ENCODE data around the gene MINDY4.
"Not testable (repeated sequence)": the region's sequence is repeated elsewhere in the genome, so short reads cannot be mapped to it uniquely, and the experiment has no call there.

Gene MINDY4

DNA sequence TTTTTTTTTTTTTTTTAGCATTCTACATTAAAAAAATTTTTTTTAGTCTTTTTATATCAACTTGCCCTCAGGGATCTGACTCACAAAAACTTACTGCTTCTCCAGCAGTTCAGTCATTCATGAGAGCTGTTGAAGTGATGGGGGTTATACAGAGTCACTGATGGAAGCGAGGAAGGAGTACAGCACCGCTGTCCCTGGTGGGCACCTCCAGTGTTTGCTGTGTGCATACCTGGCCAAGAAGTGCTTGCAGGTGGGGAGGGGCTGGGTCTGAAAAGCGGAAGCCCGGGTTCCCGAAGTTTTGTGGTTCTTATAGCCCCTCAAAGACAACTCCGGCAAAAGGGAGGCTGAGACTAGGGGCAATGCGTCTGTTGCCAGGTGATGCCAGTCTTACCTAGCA is 46.2 kb downstream of the MINDY4 start:
- H3K4me3 Mint-ChIP-seq, result no peak overlapping the region
- no peaks in the 10 kb centered on the region for H3K9me3 Mint-ChIP-seq
- H3K36me3 Mint-ChIP-seq (ENCODE audit: insufficient read depth), result no peaks in the 10 kb centered on the region
- DNase-seq (ENCODE audit: low spot score in 2 of 2), result no peak
- no peaks in the 10 kb centered on the region for H3K27me3 Mint-ChIP-seq
- no peak overlapping the region for H3K27ac Mint-ChIP-seq (ENCODE audit: low read depth)
- H3K4me1 Mint-ChIP-seq, result no peaks in the 10 kb centered on the region
- no peak for ATAC-seq (replicated peaks; ENCODE audit: extremely low read depth, poor library complexity, severe bottlenecking)

GRCh38 chr7:30824821-30825720 is 53.9 kb downstream of the MINDY4 start:
- H3K36me3 Mint-ChIP-seq (ENCODE audit: insufficient read depth), result peaks cover 2% of the 10 kb centered on the region
- no peaks in the 10 kb centered on the region for H3K9me3 Mint-ChIP-seq
- DNase-seq (ENCODE audit: low spot score in 2 of 2) (no peak), ATAC-seq (replicated peaks; ENCODE audit: extremely low read depth, poor library complexity, severe bottlenecking) (no peak)
- peaks cover 21% of the 10 kb centered on the region for H3K27me3 Mint-ChIP-seq
- H3K27ac Mint-ChIP-seq (ENCODE audit: low read depth), result no peak overlapping the region
- H3K4me3 Mint-ChIP-seq, result no peak overlapping the region
- no peaks in the 10 kb centered on the region for H3K4me1 Mint-ChIP-seq

DNA sequence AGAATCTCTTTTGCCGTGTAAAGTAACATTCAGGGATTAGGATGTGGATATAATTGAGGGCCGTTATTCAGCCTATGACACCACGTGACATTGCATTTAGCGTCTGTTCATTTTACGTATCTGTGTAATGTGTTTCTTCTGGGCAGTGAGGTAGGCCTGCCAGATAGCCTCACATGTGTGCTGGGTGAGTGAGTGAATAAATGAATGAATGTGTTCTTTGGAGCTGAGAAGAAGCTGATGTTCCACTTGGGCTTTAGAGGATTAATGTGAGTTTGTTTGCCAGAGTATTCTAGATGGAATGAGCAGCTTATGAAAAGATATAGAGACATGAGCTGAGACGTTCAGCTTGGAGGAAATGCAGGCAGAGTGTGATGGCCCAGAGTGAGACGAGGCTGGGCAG is 55.0 kb downstream of the MINDY4 start:
- Mint-ChIP-seq H3K4me1 (no peaks in the 10 kb centered on the region), H3K9me3 (peaks cover 5% of the 10 kb centered on the region), H3K27ac (ENCODE audit: low read depth) (no peak overlapping the region), H3K4me3 (no peak overlapping the region), H3K36me3 (ENCODE audit: insufficient read depth) (peaks cover 2% of the 10 kb centered on the region), H3K27me3 (peaks cover 21% of the 10 kb centered on the region)
- DNase-seq (ENCODE audit: low spot score in 2 of 2), result no peak
- ATAC-seq (replicated peaks; ENCODE audit: extremely low read depth, poor library complexity, severe bottlenecking), result no peak

GRCh38 chr7:30828591-30828990 is 57.4 kb downstream of the MINDY4 start:
- H3K4me1 Mint-ChIP-seq, result no peaks in the 10 kb centered on the region
- DNase-seq (ENCODE audit: low spot score in 2 of 2), result no peak
- H3K4me3 Mint-ChIP-seq, result no peak overlapping the region

DNA sequence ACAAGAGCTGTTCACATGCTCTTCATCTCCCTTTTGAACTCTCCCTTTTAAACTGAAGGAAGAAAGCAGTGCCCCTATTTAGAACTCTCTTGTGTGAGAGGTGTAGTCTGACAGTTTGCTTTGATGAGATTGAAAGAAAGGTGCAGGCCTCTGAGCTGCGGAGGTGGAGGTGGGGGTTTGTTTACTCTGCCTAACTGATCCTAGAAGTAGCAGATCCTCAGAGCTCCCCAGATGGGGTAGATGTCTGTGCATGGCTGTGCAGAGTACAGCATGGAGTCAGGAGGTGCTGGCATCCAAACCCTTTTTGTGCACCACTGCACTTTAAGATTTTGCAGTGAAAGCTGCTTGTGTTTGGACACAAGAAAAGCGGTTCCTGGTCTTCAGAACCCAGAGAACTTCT is 58.3 kb downstream of the MINDY4 start:
- Mint-ChIP-seq H3K4me3 (no peak overlapping the region), H3K9me3 (peaks cover 11% of the 10 kb centered on the region), H3K27me3 (peaks cover 10% of the 10 kb centered on the region), H3K36me3 (ENCODE audit: insufficient read depth) (peaks cover 2% of the 10 kb centered on the region), H3K4me1 (no peaks in the 10 kb centered on the region), H3K27ac (ENCODE audit: low read depth) (no peak overlapping the region)
- ATAC-seq (replicated peaks; ENCODE audit: extremely low read depth, poor library complexity, severe bottlenecking) (no peak), DNase-seq (ENCODE audit: low spot score in 2 of 2) (no peak)

More at GRCh38 chr7:30828591-30828990, 57.4 kb downstream of the MINDY4 start:
- Mint-ChIP-seq H3K27me3 (peaks cover 14% of the 10 kb centered on the region), H3K36me3 (ENCODE audit: insufficient read depth) (peaks cover 2% of the 10 kb centered on the region), H3K9me3 (peaks cover 11% of the 10 kb centered on the region), H3K27ac (ENCODE audit: low read depth) (no peak overlapping the region)
- ATAC-seq (replicated peaks; ENCODE audit: extremely low read depth, poor library complexity, severe bottlenecking), result no peak

GRCh38 chr7:30831227-30831626 is 60.0 kb downstream of the MINDY4 start:
- H3K27ac Mint-ChIP-seq (ENCODE audit: low read depth), result no peak overlapping the region
- ATAC-seq (replicated peaks; ENCODE audit: extremely low read depth, poor library complexity, severe bottlenecking) (no peak), DNase-seq (ENCODE audit: low spot score in 2 of 2) (no peak)
- no peak overlapping the region for H3K4me3 Mint-ChIP-seq
- peaks cover 10% of the 10 kb centered on the region for H3K27me3 Mint-ChIP-seq
- H3K9me3 Mint-ChIP-seq, result peaks cover 17% of the 10 kb centered on the region
- no peaks in the 10 kb centered on the region for H3K4me1 Mint-ChIP-seq
- no peaks in the 10 kb centered on the region for H3K36me3 Mint-ChIP-seq (ENCODE audit: insufficient read depth)

- no peak for ATAC-seq (replicated peaks; ENCODE audit: extremely low read depth, poor library complexity, severe bottlenecking)
- Mint-ChIP-seq H3K27ac (ENCODE audit: low read depth) (no peak overlapping the region), H3K27me3 (peaks cover 2% of the 10 kb centered on the region), H3K36me3 (ENCODE audit: insufficient read depth) (no peaks in the 10 kb centered on the region), H3K9me3 (peaks cover 17% of the 10 kb centered on the region), H3K4me3 (no peak overlapping the region), H3K4me1 (no peaks in the 10 kb centered on the region)
- DNase-seq (ENCODE audit: low spot score in 2 of 2), result no peak
These were observed 60.7 kb downstream of the MINDY4 start for GRCh38 chr7:30831936-30832335.

GRCh38 chr7:30834017-30834674 is 62.9 kb downstream of the MINDY4 start:
- DNase-seq (ENCODE audit: low spot score in 2 of 2); H3K27me3 Mint-ChIP-seq; ATAC-seq (replicated peaks; ENCODE audit: extremely low read depth, poor library complexity, severe bottlenecking); H3K36me3 Mint-ChIP-seq (ENCODE audit: insufficient read depth); H3K4me3 Mint-ChIP-seq; H3K4me1 Mint-ChIP-seq; H3K27ac Mint-ChIP-seq (ENCODE audit: low read depth): not testable (repeated sequence)
- peaks cover 17% of the 10 kb centered on the region for H3K9me3 Mint-ChIP-seq

- H3K36me3 Mint-ChIP-seq (ENCODE audit: insufficient read depth), result no peaks in the 10 kb centered on the region
- H3K27me3 Mint-ChIP-seq, result no peaks in the 10 kb centered on the region
- ATAC-seq (replicated peaks; ENCODE audit: extremely low read depth, poor library complexity, severe bottlenecking) (no peak), DNase-seq (ENCODE audit: low spot score in 2 of 2) (no peak)
- H3K4me3 Mint-ChIP-seq, result no peak overlapping the region
- H3K4me1 Mint-ChIP-seq, result no peaks in the 10 kb centered on the region
- peaks cover 16% of the 10 kb centered on the region for H3K9me3 Mint-ChIP-seq
- no peak overlapping the region for H3K27ac Mint-ChIP-seq (ENCODE audit: low read depth)
These were observed 64.2 kb downstream of the MINDY4 start for GRCh38 chr7:30835396-30835915.

DNA sequence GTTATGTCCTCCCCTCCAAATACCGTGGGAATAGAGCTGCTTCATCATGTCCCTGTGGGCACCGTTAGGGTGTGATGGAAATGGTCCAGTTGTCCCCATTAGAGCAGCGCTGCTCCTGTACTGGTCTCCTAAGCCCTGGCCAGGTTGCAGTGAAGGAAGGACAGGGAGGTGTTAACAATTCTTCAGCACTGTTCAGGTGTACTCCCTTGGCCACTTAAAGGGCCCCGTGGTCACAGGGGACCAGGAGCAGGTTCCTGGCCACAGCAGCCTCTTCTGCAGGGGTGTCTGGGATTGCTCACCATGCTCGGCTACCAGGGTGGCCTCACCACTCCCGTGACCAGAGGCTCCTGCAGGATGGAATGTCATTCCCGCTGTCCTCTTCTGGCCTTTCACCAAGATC is 65.8 kb downstream of the MINDY4 start:
- Mint-ChIP-seq H3K9me3 (peaks cover 12% of the 10 kb centered on the region), H3K27ac (ENCODE audit: low read depth) (no peak overlapping the region), H3K36me3 (ENCODE audit: insufficient read depth) (no peaks in the 10 kb centered on the region), H3K4me1 (no peaks in the 10 kb centered on the region), H3K4me3 (no peak overlapping the region), H3K27me3 (no peaks in the 10 kb centered on the region)
- DNase-seq (ENCODE audit: low spot score in 2 of 2), result no peak
- no peak for ATAC-seq (replicated peaks; ENCODE audit: extremely low read depth, poor library complexity, severe bottlenecking)

DNA sequence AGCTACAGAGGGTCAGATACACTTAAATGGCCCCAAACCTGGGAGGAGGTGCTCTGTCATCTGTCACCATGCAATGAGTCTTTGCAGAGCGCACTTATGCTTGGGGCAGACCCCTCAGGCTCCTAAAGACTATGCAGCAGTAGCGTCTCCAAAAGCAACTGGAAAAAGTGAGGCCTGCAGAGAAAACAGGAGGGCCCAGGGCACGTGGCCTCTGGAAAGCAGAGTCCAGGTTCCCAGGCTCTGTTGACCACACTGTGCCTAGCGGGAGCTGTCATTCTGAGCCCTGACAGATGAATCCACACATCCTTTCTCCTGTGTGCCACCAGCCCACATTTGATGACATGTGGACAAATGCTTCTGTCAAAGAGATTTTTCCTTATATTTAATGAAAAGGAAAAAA is 66.4 kb downstream of the MINDY4 start:
- no peak for DNase-seq (ENCODE audit: low spot score in 2 of 2)
- no peaks in the 10 kb centered on the region for H3K4me1 Mint-ChIP-seq
- H3K27ac Mint-ChIP-seq (ENCODE audit: low read depth), result no peak overlapping the region
- H3K27me3 Mint-ChIP-seq, result no peaks in the 10 kb centered on the region
- H3K9me3 Mint-ChIP-seq, result peaks cover 10% of the 10 kb centered on the region
- ATAC-seq (replicated peaks; ENCODE audit: extremely low read depth, poor library complexity, severe bottlenecking), result no peak
- H3K36me3 Mint-ChIP-seq (ENCODE audit: insufficient read depth), result no peaks in the 10 kb centered on the region
- H3K4me3 Mint-ChIP-seq, result no peak overlapping the region

- ATAC-seq (replicated peaks; ENCODE audit: extremely low read depth, poor library complexity, severe bottlenecking), result no peak
- no peak for DNase-seq (ENCODE audit: low spot score in 2 of 2)
- no peaks in the 10 kb centered on the region for H3K4me1 Mint-ChIP-seq
- H3K36me3 Mint-ChIP-seq (ENCODE audit: insufficient read depth), result no peaks in the 10 kb centered on the region
- no peak overlapping the region for H3K4me3 Mint-ChIP-seq
- H3K9me3 Mint-ChIP-seq, result peaks cover 6% of the 10 kb centered on the region
- H3K27me3 Mint-ChIP-seq, result no peaks in the 10 kb centered on the region
- H3K27ac Mint-ChIP-seq (ENCODE audit: low read depth), result no peak overlapping the region
These were observed 66.8 kb downstream of the MINDY4 start for GRCh38 chr7:30838008-30838407.
